IMR-90 (cell line): ENCODE measurements around the gene LTF.

Experiments used
- BHLHE40 ChIP-seq: fragments of 150-350 bp; IDR thresholded peaks from 2 replicates; pipeline ENCODE4 v1.6.1; 2016; ENCODE audit warnings: mild to moderate bottlenecking, low read depth, low read length
- CEBPB ChIP-seq: IDR thresholded peaks from 2 replicates; pipeline ENCODE4 v1.6.1; 2012; ENCODE audit warnings: low read depth, low read length, improper control_type of control experiment
- CHD1 ChIP-seq: IDR thresholded peaks from 2 replicates; pipeline ENCODE4 v1.6.1; 2012; ENCODE audit warnings: low read depth, low read length, improper control_type of control experiment
- CTCF ChIP-seq: conservative IDR thresholded peaks from 2 replicates; pipeline ENCODE4 v1.5.1; 2012; ENCODE audit warnings: mild to moderate bottlenecking, low read depth, low read length, improper control_type of control experiment
- ELK1 ChIP-seq: fragments of 150-350 bp; IDR thresholded peaks from 2 replicates; pipeline ENCODE4 v1.6.1; 2016; ENCODE audit warnings: low read depth, mild to moderate bottlenecking, low read length, moderate library complexity, borderline replicate concordance
- FOS ChIP-seq: fragments of 150-350 bp; IDR thresholded peaks from 2 replicates; pipeline ENCODE4 v1.6.1; 2016; ENCODE audit warnings: low read depth, low read length
- NFE2L2 ChIP-seq: fragments of 150-350 bp; IDR thresholded peaks from 2 replicates; pipeline ENCODE4 v1.6.1; 2016; ENCODE audit warnings: low read depth, mild to moderate bottlenecking, low read length
- POLR2A ChIP-seq: IDR thresholded peaks from 2 replicates; pipeline ENCODE4 v1.6.1; 2012; ENCODE audit warnings: mild to moderate bottlenecking, low read depth, low read length
- RAD21 ChIP-seq: IDR thresholded peaks from 2 replicates; pipeline ENCODE4 v1.6.1; 2012; ENCODE audit warnings: low read length, improper control_type of control experiment
- RFX5 ChIP-seq: IDR thresholded peaks from 2 replicates; pipeline ENCODE4 v1.8.0; 2012; ENCODE audit warnings: low read depth, mild to moderate bottlenecking, low read length, moderate library complexity
- USF2 ChIP-seq: fragments of 150-350 bp; IDR thresholded peaks from 2 replicates; pipeline ENCODE4 v1.6.1; 2017; ENCODE audit warnings: mild to moderate bottlenecking, antibody characterized with exemption, low read length, low read depth

GRCh38 chr3:46455231-46456115 is 9.2 kb downstream of the LTF start:
- TF ChIP-seq POLR2A, result no peak
- TF ChIP-seq CTCF, result no peak
- TF ChIP-seq RFX5, result no peak
- no peak for TF ChIP-seq NFE2L2
- TF ChIP-seq ELK1, result no peak
- TF ChIP-seq USF2, result no peak
- TF ChIP-seq RAD21, result no peak
- TF ChIP-seq CEBPB, result no peak
- TF ChIP-seq CHD1, result no peak
- TF ChIP-seq BHLHE40, result no peak
- TF ChIP-seq FOS, result no peak
